Right lobe of liver (tissue), 4 donors: ENCODE measurements around the gene ZNF763.

Experiments
- POLR2A ChIP-seq: fragments of 450-650 bp; IDR thresholded peaks from one replicate; pipeline ENCODE4 v1.6.1; 2017; ENCODE audit warnings: antibody characterized with exemption, mild to moderate bottlenecking
- TF ChIP-seq, protein P1 (sequence below), 4 donors: fragments of 200-600 bp in 3 of 4; fragments of 450-650 bp in 1 of 4; IDR thresholded peaks; one replicate each; pipeline versions ENCODE4 v1.5.1 to v1.8.0; 2016 to 2022; ENCODE audit warnings: antibody characterized with exemption in 4 of 4, mild to moderate bottlenecking in 2 of 4
- donor health status: DM: no; HTN: no; CAD: no.
- donor health status: DM: no; HTN: no; CAD: no.
- donor health status: DM: no; HTN: yes; CAD: no.

DNA sequence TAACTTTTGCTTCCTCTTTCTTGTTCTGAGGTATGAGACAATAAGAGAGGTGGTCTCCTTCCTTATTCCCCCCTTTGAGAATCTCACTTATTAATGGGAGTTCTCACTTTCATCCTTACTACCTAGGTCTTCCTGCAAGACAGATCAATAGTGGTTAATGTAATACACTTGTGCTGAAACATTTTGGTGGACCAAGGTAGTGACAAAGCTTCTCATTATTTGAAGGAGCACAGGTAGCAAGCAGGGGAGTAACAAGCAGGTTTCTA is 22.1 kb upstream of the ZNF763 start:
- TF ChIP-seq, protein P1, sequence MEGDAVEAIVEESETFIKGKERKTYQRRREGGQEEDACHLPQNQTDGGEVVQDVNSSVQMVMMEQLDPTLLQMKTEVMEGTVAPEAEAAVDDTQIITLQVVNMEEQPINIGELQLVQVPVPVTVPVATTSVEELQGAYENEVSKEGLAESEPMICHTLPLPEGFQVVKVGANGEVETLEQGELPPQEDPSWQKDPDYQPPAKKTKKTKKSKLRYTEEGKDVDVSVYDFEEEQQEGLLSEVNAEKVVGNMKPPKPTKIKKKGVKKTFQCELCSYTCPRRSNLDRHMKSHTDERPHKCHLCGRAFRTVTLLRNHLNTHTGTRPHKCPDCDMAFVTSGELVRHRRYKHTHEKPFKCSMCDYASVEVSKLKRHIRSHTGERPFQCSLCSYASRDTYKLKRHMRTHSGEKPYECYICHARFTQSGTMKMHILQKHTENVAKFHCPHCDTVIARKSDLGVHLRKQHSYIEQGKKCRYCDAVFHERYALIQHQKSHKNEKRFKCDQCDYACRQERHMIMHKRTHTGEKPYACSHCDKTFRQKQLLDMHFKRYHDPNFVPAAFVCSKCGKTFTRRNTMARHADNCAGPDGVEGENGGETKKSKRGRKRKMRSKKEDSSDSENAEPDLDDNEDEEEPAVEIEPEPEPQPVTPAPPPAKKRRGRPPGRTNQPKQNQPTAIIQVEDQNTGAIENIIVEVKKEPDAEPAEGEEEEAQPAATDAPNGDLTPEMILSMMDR (IDR thresholded peaks at IDR 0.05), result no peak
- TF ChIP-seq POLR2A, result no peak
